Hepatocyte (in vitro differentiated cells): ENCODE results near the gene UBE2L5.

ENCODE experiments used
- CTCF ChIP-seq: fragments of 200-600 bp; sonication (generic); IDR thresholded peaks from 2 replicates; pipeline ENCODE4 v1.5.1; 2016; ENCODE audit warnings: antibody characterized with exemption, mild to moderate bottlenecking; ENCODE audit not compliant: poor library complexity
- EZH2 ChIP-seq: fragments of 200-600 bp; sonication (generic); IDR thresholded peaks from 2 replicates; pipeline ENCODE4 v1.6.1; 2016; ENCODE audit warnings: antibody characterized with exemption, mild to moderate bottlenecking, borderline replicate concordance

GRCh38 chr13:30457306-30457891, 35.1 kb downstream of the UBE2L5 start:
- no peak for TF ChIP-seq CTCF
- no peak for TF ChIP-seq EZH2
